ENCODE data around the gene POLE2. TPM values are rescaled to one million over a fixed set of nuclear protein-coding genes. Genes with fewer than 3 reads are reported as not detected.

The POLE2 gene
- total and polyA plus RNA-seq, 2 of the 13 experiments (the other 11 are each of a cell fraction or from before 2014, with no cell fraction given), result 16.6 to 37.0 TPM

GRCh38 chr14:49620182-49621113 lies 67.6 kb downstream of the POLE2 start, which contains the start of the genes MGAT2 and RPL36AL (continued):
- peak; percentile 40; the same call in 1 of the 2 replicates for TF ChIP-seq MAZ (IDR thresholded peaks at IDR 0.05; ENCODE audit: borderline replicate concordance, low read depth, low read length)
- TF ChIP-seq MAZ (CRISPR knock-in tag; IDR thresholded peaks at IDR 0.05; ENCODE audit: low read depth), result peak; percentile 83; the same call in 1 of the 2 replicates
- TF ChIP-seq ATAD3A (CRISPR knock-in tag; IDR thresholded peaks at IDR 0.05), result no peak
- 0 out of 2 replicates have a peak, but pooled peaks have one; percentile 8 for TF ChIP-seq SSRP1 (CRISPR knock-in tag; IDR thresholded peaks at IDR 0.05)
- no peak; the same call in 1 of the 2 replicates for TF ChIP-seq MXD4 (CRISPR knock-in tag; IDR thresholded peaks at IDR 0.05)
- TF ChIP-seq, protein P1, sequence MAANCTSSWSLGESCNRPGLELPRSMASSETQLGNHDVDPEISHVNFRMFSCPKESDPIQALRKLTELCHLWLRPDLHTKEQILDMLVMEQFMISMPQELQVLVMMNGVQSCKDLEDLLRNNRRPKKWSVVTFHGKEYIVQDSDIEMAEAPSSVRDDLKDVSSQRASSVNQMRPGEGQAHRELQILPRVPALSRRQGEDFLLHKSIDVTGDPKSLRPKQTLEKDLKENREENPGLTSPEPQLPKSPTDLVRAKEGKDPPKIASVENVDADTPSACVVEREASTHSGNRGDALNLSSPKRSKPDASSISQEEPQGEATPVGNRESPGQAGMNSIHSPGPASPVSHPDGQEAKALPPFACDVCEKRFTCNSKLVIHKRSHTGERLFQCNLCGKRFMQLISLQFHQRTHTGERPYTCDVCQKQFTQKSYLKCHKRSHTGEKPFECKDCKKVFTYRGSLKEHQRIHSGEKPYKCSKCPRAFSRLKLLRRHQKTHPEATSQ (CRISPR knock-in tag; IDR thresholded peaks at IDR 0.05; ENCODE audit: borderline replicate concordance), result peak; percentile 73; the same call in 1 of the 2 replicates
- peak; percentile 70; the same call in 1 of the 2 replicates for TF ChIP-seq SRY (CRISPR knock-in tag; IDR thresholded peaks at IDR 0.05)
- TF ChIP-seq ZNF124 (CRISPR knock-in tag; IDR thresholded peaks at IDR 0.05), result peak; percentile 23
- no peak for TF ChIP-seq NCOA1 (CRISPR knock-in tag; IDR thresholded peaks at IDR 0.05)
- TF ChIP-seq, protein P2, sequence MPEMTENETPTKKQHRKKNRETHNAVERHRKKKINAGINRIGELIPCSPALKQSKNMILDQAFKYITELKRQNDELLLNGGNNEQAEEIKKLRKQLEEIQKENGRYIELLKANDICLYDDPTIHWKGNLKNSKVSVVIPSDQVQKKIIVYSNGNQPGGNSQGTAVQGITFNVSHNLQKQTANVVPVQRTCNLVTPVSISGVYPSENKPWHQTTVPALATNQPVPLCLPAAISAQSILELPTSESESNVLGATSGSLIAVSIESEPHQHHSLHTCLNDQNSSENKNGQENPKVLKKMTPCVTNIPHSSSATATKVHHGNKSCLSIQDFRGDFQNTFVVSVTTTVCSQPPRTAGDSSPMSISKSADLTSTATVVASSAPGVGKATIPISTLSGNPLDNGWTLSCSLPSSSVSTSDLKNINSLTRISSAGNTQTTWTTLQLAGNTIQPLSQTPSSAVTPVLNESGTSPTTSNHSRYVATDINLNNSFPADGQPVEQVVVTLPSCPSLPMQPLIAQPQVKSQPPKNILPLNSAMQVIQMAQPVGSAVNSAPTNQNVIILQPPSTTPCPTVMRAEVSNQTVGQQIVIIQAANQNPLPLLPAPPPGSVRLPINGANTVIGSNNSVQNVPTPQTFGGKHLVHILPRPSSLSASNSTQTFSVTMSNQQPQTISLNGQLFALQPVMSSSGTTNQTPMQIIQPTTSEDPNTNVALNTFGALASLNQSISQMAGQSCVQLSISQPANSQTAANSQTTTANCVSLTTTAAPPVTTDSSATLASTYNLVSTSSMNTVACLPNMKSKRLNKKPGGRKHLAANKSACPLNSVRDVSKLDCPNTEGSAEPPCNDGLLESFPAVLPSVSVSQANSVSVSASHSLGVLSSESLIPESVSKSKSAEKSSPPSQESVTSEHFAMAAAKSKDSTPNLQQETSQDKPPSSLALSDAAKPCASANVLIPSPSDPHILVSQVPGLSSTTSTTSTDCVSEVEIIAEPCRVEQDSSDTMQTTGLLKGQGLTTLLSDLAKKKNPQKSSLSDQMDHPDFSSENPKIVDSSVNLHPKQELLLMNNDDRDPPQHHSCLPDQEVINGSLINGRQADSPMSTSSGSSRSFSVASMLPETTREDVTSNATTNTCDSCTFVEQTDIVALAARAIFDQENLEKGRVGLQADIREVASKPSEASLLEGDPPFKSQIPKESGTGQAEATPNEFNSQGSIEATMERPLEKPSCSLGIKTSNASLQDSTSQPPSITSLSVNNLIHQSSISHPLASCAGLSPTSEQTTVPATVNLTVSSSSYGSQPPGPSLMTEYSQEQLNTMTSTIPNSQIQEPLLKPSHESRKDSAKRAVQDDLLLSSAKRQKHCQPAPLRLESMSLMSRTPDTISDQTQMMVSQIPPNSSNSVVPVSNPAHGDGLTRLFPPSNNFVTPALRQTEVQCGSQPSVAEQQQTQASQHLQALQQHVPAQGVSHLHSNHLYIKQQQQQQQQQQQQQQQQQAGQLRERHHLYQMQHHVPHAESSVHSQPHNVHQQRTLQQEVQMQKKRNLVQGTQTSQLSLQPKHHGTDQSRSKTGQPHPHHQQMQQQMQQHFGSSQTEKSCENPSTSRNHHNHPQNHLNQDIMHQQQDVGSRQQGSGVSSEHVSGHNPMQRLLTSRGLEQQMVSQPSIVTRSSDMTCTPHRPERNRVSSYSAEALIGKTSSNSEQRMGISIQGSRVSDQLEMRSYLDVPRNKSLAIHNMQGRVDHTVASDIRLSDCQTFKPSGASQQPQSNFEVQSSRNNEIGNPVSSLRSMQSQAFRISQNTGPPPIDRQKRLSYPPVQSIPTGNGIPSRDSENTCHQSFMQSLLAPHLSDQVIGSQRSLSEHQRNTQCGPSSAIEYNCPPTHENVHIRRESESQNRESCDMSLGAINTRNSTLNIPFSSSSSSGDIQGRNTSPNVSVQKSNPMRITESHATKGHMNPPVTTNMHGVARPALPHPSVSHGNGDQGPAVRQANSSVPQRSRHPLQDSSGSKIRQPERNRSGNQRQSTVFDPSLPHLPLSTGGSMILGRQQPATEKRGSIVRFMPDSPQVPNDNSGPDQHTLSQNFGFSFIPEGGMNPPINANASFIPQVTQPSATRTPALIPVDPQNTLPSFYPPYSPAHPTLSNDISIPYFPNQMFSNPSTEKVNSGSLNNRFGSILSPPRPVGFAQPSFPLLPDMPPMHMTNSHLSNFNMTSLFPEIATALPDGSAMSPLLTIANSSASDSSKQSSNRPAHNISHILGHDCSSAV (CRISPR knock-in tag; IDR thresholded peaks at IDR 0.05; ENCODE audit: borderline replicate concordance), result no peak
- TF ChIP-seq RAD21 (CRISPR knock-in tag; IDR thresholded peaks at IDR 0.05), result peak; percentile 63
- TF ChIP-seq ZFX (CRISPR knock-in tag; IDR thresholded peaks at IDR 0.05; ENCODE audit: low read depth), result peak; percentile 91
- TF ChIP-seq, protein P3, sequence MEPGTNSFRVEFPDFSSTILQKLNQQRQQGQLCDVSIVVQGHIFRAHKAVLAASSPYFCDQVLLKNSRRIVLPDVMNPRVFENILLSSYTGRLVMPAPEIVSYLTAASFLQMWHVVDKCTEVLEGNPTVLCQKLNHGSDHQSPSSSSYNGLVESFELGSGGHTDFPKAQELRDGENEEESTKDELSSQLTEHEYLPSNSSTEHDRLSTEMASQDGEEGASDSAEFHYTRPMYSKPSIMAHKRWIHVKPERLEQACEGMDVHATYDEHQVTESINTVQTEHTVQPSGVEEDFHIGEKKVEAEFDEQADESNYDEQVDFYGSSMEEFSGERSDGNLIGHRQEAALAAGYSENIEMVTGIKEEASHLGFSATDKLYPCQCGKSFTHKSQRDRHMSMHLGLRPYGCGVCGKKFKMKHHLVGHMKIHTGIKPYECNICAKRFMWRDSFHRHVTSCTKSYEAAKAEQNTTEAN (CRISPR knock-in tag; conservative IDR thresholded peaks at IDR 0.05), result 0 out of 2 replicates have a peak, but pooled peaks have one; percentile 22
- TF ChIP-seq ZNF34 (CRISPR knock-in tag; IDR thresholded peaks at IDR 0.05; ENCODE audit: borderline replicate concordance), result no peak
- TF ChIP-seq NONO (IDR thresholded peaks at IDR 0.05), result no peak
- no peak; the same call in none of the 2 replicates for TF ChIP-seq NONO (CRISPR knock-in tag; conservative IDR thresholded peaks at IDR 0.05)
- no peak for TF ChIP-seq ZNF24 (IDR thresholded peaks at IDR 0.05)
- TF ChIP-seq REPIN1 (CRISPR knock-in tag; IDR thresholded peaks at IDR 0.05; ENCODE audit: borderline replicate concordance, low read depth), result peak; percentile 57; the same call in 1 of the 2 replicates
- TF ChIP-seq TP53 (CRISPR knock-in tag; conservative IDR thresholded peaks at IDR 0.05), result no peak; the same call in 1 of the 2 replicates
